ENCODE data around the gene ZNF324. TPM values are rescaled to one million over a fixed set of nuclear protein-coding genes. Genes with fewer than 3 reads are reported as not detected.
A peak's percentile ranks its signal among the peaks of the same experiment; 100 is the strongest.
"Not testable (repeated sequence)": the region's sequence is repeated elsewhere in the genome, so short reads cannot be mapped to it uniquely, and the experiment has no call there.

Gene ZNF324
- total RNA-seq, 4 donors from 2014 or later = 10.3 to 20.7 (median 18.1) TPM

- H3K27me3 ChIP-seq = no peaks in the 10 kb centered on the region
- H3K4me1 ChIP-seq = peaks cover 0 to 26% (median 18%) of the 10 kb centered on the region in 3 donors
- no peak for ATAC-seq
- H3K36me3 ChIP-seq = no peaks in the 10 kb centered on the region
- no peaks in the 10 kb centered on the region for H3K9me3 ChIP-seq
- 60 to 100% methylated on average over 1 of the region's 14 CpGs for WGBS, 2 donors (ENCODE audit: low coverage in 1 of 2)
- no peak for TF ChIP-seq EP300 (IDR thresholded peaks at IDR 0.05)
- no peak for TF ChIP-seq POLR2AphosphoS5 (IDR thresholded peaks at IDR 0.05)
- TF ChIP-seq, protein P1, sequence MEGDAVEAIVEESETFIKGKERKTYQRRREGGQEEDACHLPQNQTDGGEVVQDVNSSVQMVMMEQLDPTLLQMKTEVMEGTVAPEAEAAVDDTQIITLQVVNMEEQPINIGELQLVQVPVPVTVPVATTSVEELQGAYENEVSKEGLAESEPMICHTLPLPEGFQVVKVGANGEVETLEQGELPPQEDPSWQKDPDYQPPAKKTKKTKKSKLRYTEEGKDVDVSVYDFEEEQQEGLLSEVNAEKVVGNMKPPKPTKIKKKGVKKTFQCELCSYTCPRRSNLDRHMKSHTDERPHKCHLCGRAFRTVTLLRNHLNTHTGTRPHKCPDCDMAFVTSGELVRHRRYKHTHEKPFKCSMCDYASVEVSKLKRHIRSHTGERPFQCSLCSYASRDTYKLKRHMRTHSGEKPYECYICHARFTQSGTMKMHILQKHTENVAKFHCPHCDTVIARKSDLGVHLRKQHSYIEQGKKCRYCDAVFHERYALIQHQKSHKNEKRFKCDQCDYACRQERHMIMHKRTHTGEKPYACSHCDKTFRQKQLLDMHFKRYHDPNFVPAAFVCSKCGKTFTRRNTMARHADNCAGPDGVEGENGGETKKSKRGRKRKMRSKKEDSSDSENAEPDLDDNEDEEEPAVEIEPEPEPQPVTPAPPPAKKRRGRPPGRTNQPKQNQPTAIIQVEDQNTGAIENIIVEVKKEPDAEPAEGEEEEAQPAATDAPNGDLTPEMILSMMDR (IDR thresholded peaks at IDR 0.05) = no peak
- H3K27ac ChIP-seq = peak overlapping the region in 1 of 4 donors; percentile 87
- peak overlapping the region in 1 of 2 donors; percentile 59 for H3K4me3 ChIP-seq
These were observed 33.4 kb downstream of the ZNF324 start for GRCh38 chr19:58500242-58500641.

GRCh38 chr19:58507602-58508223, 40.8 kb downstream of the ZNF324 start:
- not testable (repeated sequence) for H3K9me3 ChIP-seq, H3K27ac ChIP-seq, H3K36me3 ChIP-seq, H3K4me1 ChIP-seq, H3K27me3 ChIP-seq, ATAC-seq, H3K4me3 ChIP-seq
- WGBS, 2 donors (ENCODE audit: low coverage in 1 of 2) = 79 to 80% methylated on average over 4 to 7 of the region's 8 CpGs

GRCh38 chr19:58509731-58510083, 42.8 kb downstream of the ZNF324 start:
- peaks cover 0 to 18% (median 11%) of the 10 kb centered on the region in 3 donors for H3K4me1 ChIP-seq
- no peak for ATAC-seq
- H3K27me3 ChIP-seq = no peaks in the 10 kb centered on the region
- H3K4me3 ChIP-seq = no peak overlapping the region
- no peak overlapping the region for H3K27ac ChIP-seq
- WGBS, 2 donors (ENCODE audit: low coverage in 1 of 2) = 57 to 84% methylated on average over 2 to 5 of the region's 11 CpGs
- TF ChIP-seq, protein P1 (IDR thresholded peaks at IDR 0.05) = no peak
- TF ChIP-seq POLR2AphosphoS5 (IDR thresholded peaks at IDR 0.05) = no peak
- no peak for TF ChIP-seq POLR2A (IDR thresholded peaks at IDR 0.05)
- no peak for TF ChIP-seq EP300 (IDR thresholded peaks at IDR 0.05)
- H3K9me3 ChIP-seq = no peaks in the 10 kb centered on the region
- H3K36me3 ChIP-seq = no peaks in the 10 kb centered on the region

- no peak for TF ChIP-seq POLR2A (IDR thresholded peaks at IDR 0.05)
- no peak for TF ChIP-seq EP300 (IDR thresholded peaks at IDR 0.05)
- TF ChIP-seq POLR2AphosphoS5 (IDR thresholded peaks at IDR 0.05) = no peak
- TF ChIP-seq, protein P1 (IDR thresholded peaks at IDR 0.05) = no peak
- 75 to 78% methylated on average over 5 to 8 of the region's 8 CpGs for WGBS, 2 donors (ENCODE audit: low coverage in 1 of 2)
- Histone ChIP-seq H3K27ac (no peak overlapping the region), H3K4me3 (no peak overlapping the region), H3K9me3 (no peaks in the 10 kb centered on the region), H3K27me3 (no peaks in the 10 kb centered on the region), H3K4me1 (peaks cover 0 to 24% (median 11%) of the 10 kb centered on the region in 3 donors), H3K36me3 (peaks cover 0 to 2% of the 10 kb centered on the region in 2 donors)
- no peak for ATAC-seq
These were observed 43.4 kb downstream of the ZNF324 start for GRCh38 chr19:58510084-58510862.

DNA sequence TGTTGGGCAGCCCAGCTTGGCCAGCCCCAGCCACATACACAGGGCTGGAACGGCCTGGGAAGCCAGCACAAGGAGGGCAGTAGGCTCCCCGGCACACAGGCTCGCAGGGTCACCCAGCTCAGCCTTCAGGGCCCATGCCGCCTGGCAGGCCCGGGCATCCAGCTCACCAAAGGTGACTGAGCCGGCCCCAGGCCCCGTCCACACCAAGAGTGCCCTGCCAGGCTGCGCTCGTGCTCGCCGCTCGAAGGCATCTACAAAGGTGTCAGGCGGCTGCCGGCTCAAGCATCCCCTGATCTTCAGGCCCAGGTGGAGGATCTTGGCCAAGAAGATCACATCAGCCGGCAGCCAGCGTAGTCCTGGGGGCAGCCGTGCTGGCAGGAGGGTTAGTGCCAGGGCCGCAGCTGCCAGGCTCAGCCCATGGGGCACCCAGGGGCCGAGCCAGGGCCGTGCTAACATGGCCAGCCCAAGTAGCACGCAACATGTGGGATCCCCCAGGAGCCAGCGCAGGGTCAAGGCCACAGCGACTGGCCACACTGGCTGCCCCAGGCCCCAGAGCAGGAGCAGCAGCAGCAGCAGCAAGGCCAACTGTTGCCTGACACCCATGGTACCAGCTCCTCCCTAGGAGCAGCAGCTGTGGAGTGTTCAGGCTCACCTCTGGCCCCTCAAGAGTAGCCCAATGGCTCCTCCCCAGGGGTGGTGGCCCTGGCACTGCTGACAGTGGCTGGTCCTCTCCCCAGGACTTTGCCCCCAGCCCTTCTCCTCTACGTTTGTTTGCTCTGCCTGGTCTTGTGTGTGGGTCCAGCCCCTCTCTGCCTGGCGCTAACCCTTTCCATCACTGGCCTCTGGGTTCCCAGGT, 44.7 kb downstream of the ZNF324 start, which contains the start of gene SLC27A5:
Gene SLC27A5 (minus strand): TSS at position 640 of the 856 bp plus-strand sequence. CDS start 37 bp downstream, at position 603.
- 60 to 67% methylated on average over 1 of the region's 25 CpGs for WGBS, 2 donors (ENCODE audit: low coverage in 1 of 2)
- peaks cover 0 to 15% of the 10 kb centered on the region in 2 donors for H3K36me3 ChIP-seq
- peaks cover 0 to 37% (median 11%) of the 10 kb centered on the region in 3 donors for H3K4me1 ChIP-seq
- no peaks in the 10 kb centered on the region for H3K27me3 ChIP-seq
- no peak within 1 kb of the TSS for H3K4me3 ChIP-seq
- no peak for ATAC-seq
- no peaks in the 10 kb centered on the region for H3K9me3 ChIP-seq
- H3K27ac ChIP-seq = no peak within 1 kb of the TSS
- no peak for TF ChIP-seq EP300 (IDR thresholded peaks at IDR 0.05)
- no peak for TF ChIP-seq POLR2AphosphoS5 (IDR thresholded peaks at IDR 0.05)
- TF ChIP-seq, protein P1 (IDR thresholded peaks at IDR 0.05) = no peak
- TF ChIP-seq POLR2A (IDR thresholded peaks at IDR 0.05) = no peak

Data from gastroesophageal sphincter (tissue), 4 donors.